PC-3 (cell line): ENCODE measurements around the gene TRAF5. TPM values are rescaled to one million over a fixed set of nuclear protein-coding genes. Genes with fewer than 3 reads are reported as not detected.

Source experiments
- ATAC-seq: fragments of 200-7000 bp; cut with Tn5 transposase; 2 replicates; pipeline ENCODE4 v1.9.1; 2020; ENCODE audit warnings: mild to moderate bottlenecking, moderate library complexity
- BruUV-seq: library from RNA; stranded (reverse); fragments of 400-500 nt; replicated peaks from 2 replicates; lab custom pipeline; 2021; lab: Mats Ljungman, UMichigan
- CTCF ChIA-PET: fragments of 300-600 bp; sonication (Branson Sonifier 250); formaldehyde crosslinking; loops from one replicate; lab custom pipeline; 2022; ENCODE audit warnings: antibody characterized with exemption; lab: Charles Lee
- POLR2A ChIA-PET: fragments of 300-600 bp; sonication (Branson Sonifier 250); formaldehyde crosslinking; loops from one replicate; lab custom pipeline; 2022; ENCODE audit warnings: antibody characterized with exemption; ENCODE audit not compliant: unreplicated experiment; lab: Charles Lee
- DNase-seq: peaks from one replicate; pipeline ENCODE4 v3.0.0-alpha.2; 2015
- H2AFZ ChIP-seq: fragments of 300-600 bp; sonication (generic); 2 replicates; pipeline ENCODE4 v1.6.0; 2016; ENCODE audit warnings: antibody characterized with exemption, low read length
- H3F3A ChIP-seq: fragments of 300-600 bp; sonication (generic); one replicate; pipeline ENCODE4 v1.6.0; 2017; ENCODE audit warnings: antibody characterized with exemption, low read length, control low read depth, mild to moderate bottlenecking; ENCODE audit not compliant: unreplicated experiment
- H3K27ac ChIP-seq: fragments of 300-600 bp; sonication (generic); 2 replicates; pipeline ENCODE4 v1.5.1; 2016; ENCODE audit warnings: mild to moderate bottlenecking, low read length
- H3K27me3 ChIP-seq: fragments of 300-600 bp; sonication (generic); 2 replicates; pipeline ENCODE4 v1.6.1; 2016; ENCODE audit warnings: low read length, mixed read lengths
- H3K36me3 ChIP-seq: fragments of 300-600 bp; sonication (generic); 2 replicates; pipeline ENCODE4 v1.6.1; 2016; ENCODE audit warnings: low read depth, mixed run types, low read length, mixed read lengths
- H3K4me1 ChIP-seq: fragments of 300-600 bp; sonication (generic); 2 replicates; pipeline ENCODE4 v1.5.1; 2016; ENCODE audit warnings: low read length; ENCODE audit not compliant: insufficient read depth
- H3K4me2 ChIP-seq: fragments of 300-600 bp; sonication (generic); 2 replicates; pipeline ENCODE4 v1.6.0; 2016; ENCODE audit warnings: low read length
- H3K4me3 ChIP-seq: fragments of 300-600 bp; sonication (generic); 2 replicates; pipeline ENCODE4 v1.5.1; 2016; ENCODE audit warnings: mild to moderate bottlenecking, low read length, mixed read lengths
- H3K79me2 ChIP-seq: fragments of 300-600 bp; sonication (generic); 2 replicates; pipeline ENCODE4 v1.6.1; 2017; ENCODE audit warnings: low read length, mixed read lengths
- H3K9ac ChIP-seq: fragments of 300-600 bp; sonication (generic); 2 replicates; pipeline ENCODE4 v1.6.0; 2016; ENCODE audit warnings: mild to moderate bottlenecking, low read length
- H3K9me2 ChIP-seq: fragments of 300-600 bp; sonication (generic); replicated peaks from 2 replicates; pipeline ENCODE4 v1.6.1; 2016; ENCODE audit warnings: mixed run types, low read length, mixed read lengths
- H3K9me3 ChIP-seq: fragments of 300-600 bp; sonication (generic); 2 replicates; pipeline ENCODE4 v1.6.1; 2016; ENCODE audit warnings: low read length, mixed read lengths
- H4K20me1 ChIP-seq: fragments of 300-600 bp; sonication (generic); 2 replicates; pipeline ENCODE4 v1.6.1; 2016; ENCODE audit warnings: low read length, mixed read lengths
- CTCF ChIP-seq: fragments of 300-600 bp; sonication (generic); conservative IDR thresholded peaks from 2 replicates; pipeline ENCODE4 v1.5.1; 2017; ENCODE audit warnings: antibody characterized with exemption, low read depth, mild to moderate bottlenecking, low read length
- EZH2 ChIP-seq: fragments of 300-600 bp; sonication (generic); IDR thresholded peaks from one replicate; pipeline ENCODE4 v1.6.1; 2017; ENCODE audit warnings: antibody characterized with exemption, mild to moderate bottlenecking, low read length; ENCODE audit not compliant: unreplicated experiment
- EZH2phosphoT487 ChIP-seq: fragments of 300-600 bp; sonication (generic); IDR thresholded peaks from 2 replicates; pipeline ENCODE4 v1.6.1; 2018; ENCODE audit warnings: mild to moderate bottlenecking, antibody characterized with exemption, low read length, borderline replicate concordance
- intact Hi-C: fragments of 100-400 bp; cut with micrococcal nuclease; formaldehyde crosslinking; loops from 2 replicates; pipeline ENCODE4 v1.9.0; 2023
- total RNA-seq: library from RNA; depleted of rRNA; stranded (reverse); fragments of >200 nt; gene quantifications from 2 replicates; pipeline ENCODE4 v1.2.3, GENCODE V29; 2014

TRAF5 gene
- total RNA-seq, 1 experiment from 2014 or later: 12.2 TPM

- CTCF ChIA-PET: no interaction called here
- BruUV-seq: no TSS peak
- POLR2A ChIA-PET: no interaction called here
- H3K4me2 ChIP-seq: no peak overlapping the region
- no peak overlapping the region for H2AFZ ChIP-seq
- H4K20me1 ChIP-seq: no peaks in the 10 kb centered on the region
- no peaks in the 10 kb centered on the region for H3K9me2 ChIP-seq
- H3K4me3 ChIP-seq: no peak overlapping the region
- no peaks in the 10 kb centered on the region for H3K27me3 ChIP-seq
- DNase-seq (no peak), ATAC-seq (no peak)
- H3K9me3 ChIP-seq: no peaks in the 10 kb centered on the region
- intact Hi-C loops: no loop called here
- TF ChIP-seq EZH2phosphoT487 (no peak), CTCF (no peak), EZH2 (no peak)
- H3K27ac ChIP-seq: no peak overlapping the region
- no peak overlapping the region for H3K9ac ChIP-seq
- peaks cover 13% of the 10 kb centered on the region for H3K4me1 ChIP-seq
- H3F3A ChIP-seq: no peaks in the 10 kb centered on the region
- no peaks in the 10 kb centered on the region for H3K79me2 ChIP-seq
- H3K36me3 ChIP-seq: no peaks in the 10 kb centered on the region
Observed at GRCh38 chr1:211377539-211378450, 51.2 kb downstream of the TRAF5 start.

- BruUV-seq: no TSS peak
- H3K9me3 ChIP-seq: no peaks in the 10 kb centered on the region
- no peaks in the 10 kb centered on the region for H3K36me3 ChIP-seq
- ChIA-PET POLR2A (no interaction called here), CTCF (no interaction called here)
- no peak overlapping the region for H3K4me2 ChIP-seq
- TF ChIP-seq EZH2 (no peak), EZH2phosphoT487 (no peak), CTCF (no peak)
- H3K4me1 ChIP-seq: peaks cover 24% of the 10 kb centered on the region
- no peak overlapping the region for H3K4me3 ChIP-seq
- H4K20me1 ChIP-seq: no peaks in the 10 kb centered on the region
- intact Hi-C loops: no loop called here
- no peaks in the 10 kb centered on the region for H3K27me3 ChIP-seq
- H3K9me2 ChIP-seq: no peaks in the 10 kb centered on the region
- peak; percentile 63 for DNase-seq
- peaks cover 7% of the 10 kb centered on the region for H3K79me2 ChIP-seq
- no peak overlapping the region for H2AFZ ChIP-seq
- peak; percentile 58 for ATAC-seq
- H3F3A ChIP-seq: no peaks in the 10 kb centered on the region
- no peak overlapping the region for H3K27ac ChIP-seq
- H3K9ac ChIP-seq: no peak overlapping the region
Observed at GRCh38 chr1:211378844-211379243, 52.2 kb downstream of the TRAF5 start.

- Histone ChIP-seq H3K9me3 (no peaks in the 10 kb centered on the region), H3K4me1 (peaks cover 25% of the 10 kb centered on the region), H3F3A (no peaks in the 10 kb centered on the region), H2AFZ (no peak overlapping the region), H4K20me1 (no peaks in the 10 kb centered on the region), H3K79me2 (peaks cover 7% of the 10 kb centered on the region), H3K4me3 (no peak overlapping the region), H3K27ac (no peak overlapping the region), H3K36me3 (no peaks in the 10 kb centered on the region), H3K4me2 (no peak overlapping the region), H3K9me2 (no peaks in the 10 kb centered on the region), H3K27me3 (no peaks in the 10 kb centered on the region), H3K9ac (no peak overlapping the region)
- CTCF ChIA-PET: no interaction called here
- POLR2A ChIA-PET: no interaction called here
- BruUV-seq: no TSS peak
- ATAC-seq: no peak
- DNase-seq: no peak
- intact Hi-C loops: no loop called here
- no peak for TF ChIP-seq EZH2phosphoT487
- no peak for TF ChIP-seq EZH2
- TF ChIP-seq CTCF: no peak
Observed at GRCh38 chr1:211379446-211379845, 52.8 kb downstream of the TRAF5 start.
